BE2C (cell line): Measurements from ENCODE around the gene BCAP31.
"Not testable (repeated sequence)": the region's sequence is repeated elsewhere in the genome, so short reads cannot be mapped to it uniquely, and the experiment has no call there.

Experiments
- DNase-seq: peaks from one replicate; pipeline ENCODE4 v3.0.0-alpha.2; 2020
- H3K27me3 ChIP-seq: fragments of 250-450 bp; sonication (Bioruptor Pico); 2 replicates; pipeline ENCODE4 v1.5.1; 2020; ENCODE audit warnings: mild to moderate bottlenecking
- H3K36me3 ChIP-seq: fragments of 250-450 bp; sonication (Bioruptor Pico); 2 replicates; pipeline ENCODE4 v1.5.1; 2020; ENCODE audit warnings: mild to moderate bottlenecking
- H3K4me1 ChIP-seq: fragments of 250-450 bp; sonication (Bioruptor Pico); 2 replicates; pipeline ENCODE4 v1.5.1; 2020
- H3K4me3 ChIP-seq: 2 replicates; pipeline ENCODE4 v1.5.1; 2011; ENCODE audit warnings: low read depth, low read length
- H3K9me3 ChIP-seq: fragments of 250-450 bp; sonication (Bioruptor Pico); 2 replicates; pipeline ENCODE4 v1.5.1; 2020
- TF ChIP-seq, protein P1 (sequence below): IDR thresholded peaks from 2 replicates; pipeline ENCODE4 v1.5.1; 2012; ENCODE audit warnings: mild to moderate bottlenecking, low read depth, low read length

BCAP31 gene

DNA sequence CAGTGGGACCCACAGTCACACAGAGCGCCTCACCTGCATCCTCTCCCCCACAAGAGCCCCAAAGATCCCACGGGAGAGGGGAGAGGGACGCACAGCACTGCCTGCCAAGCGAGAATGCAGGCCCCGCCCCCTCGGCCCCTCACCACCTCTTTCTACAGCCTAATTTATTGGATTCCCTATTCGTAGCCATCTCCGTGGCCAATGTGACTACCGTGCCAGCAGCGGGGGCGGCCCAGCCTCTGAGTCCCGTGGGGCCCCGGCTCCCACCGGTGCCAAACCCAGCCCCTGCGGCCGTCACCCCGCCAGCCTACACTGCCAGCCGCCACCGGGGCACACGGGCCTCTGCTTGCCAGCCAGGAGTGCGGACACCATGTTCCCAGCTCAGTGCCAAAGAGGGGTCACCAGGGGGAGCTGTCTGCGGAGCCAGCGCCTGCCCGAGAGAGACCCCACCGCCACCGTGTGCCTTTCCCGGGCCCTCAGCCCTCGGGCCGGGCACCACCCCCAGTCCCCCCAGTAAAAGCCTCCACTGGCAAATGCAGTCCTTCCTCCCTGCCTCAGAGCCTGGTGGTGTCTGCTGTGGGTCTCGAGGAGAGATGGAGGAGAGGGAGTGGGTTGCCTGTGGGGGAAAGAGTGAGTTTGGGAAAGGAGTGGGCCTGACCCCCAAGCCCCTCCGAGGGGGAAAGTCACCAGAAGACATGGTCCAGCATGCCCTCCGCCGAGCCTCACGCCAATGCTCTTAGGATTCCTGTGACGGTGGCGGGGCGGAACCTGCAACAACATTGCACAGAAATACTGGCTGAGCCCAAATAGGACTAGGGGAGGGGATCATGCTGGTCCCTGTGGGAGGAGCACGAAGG is 20.3 kb upstream of the BCAP31 start:
- DNase-seq = peak; percentile 61

DNA sequence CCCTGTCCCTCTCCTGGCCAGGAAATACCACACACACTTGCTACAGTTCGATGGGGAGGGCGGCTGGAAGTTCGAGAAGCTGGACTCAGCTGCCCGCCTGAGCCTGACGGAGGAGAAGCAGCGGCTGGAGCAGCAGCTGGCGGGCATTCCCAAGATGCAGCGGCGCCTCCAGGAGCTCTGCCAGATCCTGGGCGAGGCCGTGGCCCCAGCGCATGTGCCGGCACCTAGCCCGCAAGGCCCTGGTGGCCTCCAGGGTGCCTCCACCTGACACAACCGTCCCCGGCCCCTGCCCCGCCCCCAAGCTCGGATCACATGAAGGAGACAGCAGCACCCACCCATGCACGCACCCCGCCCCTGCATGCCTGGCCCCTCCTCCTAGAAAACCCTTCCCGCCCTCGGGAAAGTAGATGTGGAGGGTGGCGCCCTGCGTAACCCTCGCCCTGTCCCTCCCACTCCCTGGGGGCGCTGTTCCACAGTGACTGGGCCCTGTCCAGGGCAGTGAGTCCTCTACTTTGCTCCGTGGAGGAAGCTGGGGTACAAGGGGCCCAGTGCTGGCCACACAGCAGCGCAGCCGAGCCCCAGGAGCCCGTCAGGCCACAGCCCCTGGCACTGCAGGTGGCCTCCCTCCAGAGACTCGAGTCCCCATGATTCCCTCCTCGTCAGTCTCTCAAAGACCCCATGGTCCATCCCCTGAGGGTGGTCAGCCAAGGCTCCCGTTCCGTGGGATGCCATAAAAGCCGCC is 19.5 kb upstream of the BCAP31 start:
- DNase-seq = peak; percentile 88
- H3K27me3 ChIP-seq, H3K36me3 ChIP-seq, H3K9me3 ChIP-seq: not testable (repeated sequence)
- Histone ChIP-seq H3K4me1 (peaks cover 13% of the 10 kb centered on the region), H3K4me3 (peak overlapping the region; percentile 52)
- TF ChIP-seq, protein P1, sequence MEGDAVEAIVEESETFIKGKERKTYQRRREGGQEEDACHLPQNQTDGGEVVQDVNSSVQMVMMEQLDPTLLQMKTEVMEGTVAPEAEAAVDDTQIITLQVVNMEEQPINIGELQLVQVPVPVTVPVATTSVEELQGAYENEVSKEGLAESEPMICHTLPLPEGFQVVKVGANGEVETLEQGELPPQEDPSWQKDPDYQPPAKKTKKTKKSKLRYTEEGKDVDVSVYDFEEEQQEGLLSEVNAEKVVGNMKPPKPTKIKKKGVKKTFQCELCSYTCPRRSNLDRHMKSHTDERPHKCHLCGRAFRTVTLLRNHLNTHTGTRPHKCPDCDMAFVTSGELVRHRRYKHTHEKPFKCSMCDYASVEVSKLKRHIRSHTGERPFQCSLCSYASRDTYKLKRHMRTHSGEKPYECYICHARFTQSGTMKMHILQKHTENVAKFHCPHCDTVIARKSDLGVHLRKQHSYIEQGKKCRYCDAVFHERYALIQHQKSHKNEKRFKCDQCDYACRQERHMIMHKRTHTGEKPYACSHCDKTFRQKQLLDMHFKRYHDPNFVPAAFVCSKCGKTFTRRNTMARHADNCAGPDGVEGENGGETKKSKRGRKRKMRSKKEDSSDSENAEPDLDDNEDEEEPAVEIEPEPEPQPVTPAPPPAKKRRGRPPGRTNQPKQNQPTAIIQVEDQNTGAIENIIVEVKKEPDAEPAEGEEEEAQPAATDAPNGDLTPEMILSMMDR = peak; percentile 30; the same call in 1 of the 2 replicates

More for the DNA sequence above, 20.3 kb upstream of the BCAP31 start:
- no peaks in the 10 kb centered on the region for H3K27me3 ChIP-seq
- TF ChIP-seq, protein P1 = peak; percentile 45
- no peaks in the 10 kb centered on the region for H3K36me3 ChIP-seq
- H3K9me3 ChIP-seq = no peaks in the 10 kb centered on the region
- peak overlapping the region; percentile 52 for H3K4me3 ChIP-seq
- H3K4me1 ChIP-seq = peaks cover 13% of the 10 kb centered on the region

DNA sequence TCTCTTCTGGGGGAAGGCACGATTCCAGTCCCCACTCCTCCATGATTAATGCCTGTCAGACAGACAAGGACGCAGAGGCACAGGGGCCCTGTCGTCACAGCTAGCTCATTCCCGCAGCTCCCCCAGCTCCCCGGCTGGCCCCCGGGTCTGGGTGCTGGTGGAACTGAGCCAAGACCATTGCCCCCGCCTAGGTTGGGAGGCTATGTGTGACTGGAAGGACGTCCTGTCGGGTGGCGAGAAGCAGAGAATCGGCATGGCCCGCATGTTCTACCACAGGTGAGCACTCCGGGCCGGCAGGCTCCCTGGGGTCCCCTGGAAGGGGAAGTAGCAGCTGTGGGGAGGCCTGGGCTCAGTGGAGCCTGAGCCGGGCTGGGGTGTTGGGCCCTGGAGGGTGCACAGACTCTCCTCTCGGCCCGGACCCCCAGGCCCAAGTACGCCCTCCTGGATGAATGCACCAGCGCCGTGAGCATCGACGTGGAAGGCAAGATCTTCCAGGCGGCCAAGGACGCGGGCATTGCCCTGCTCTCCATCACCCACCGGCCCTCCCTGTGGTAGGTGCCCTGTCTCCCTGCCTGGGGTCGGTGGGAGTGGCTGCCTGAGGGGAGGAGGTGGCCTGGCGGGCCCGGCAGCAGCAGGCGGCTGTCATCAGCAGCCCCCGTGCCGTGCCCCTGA is 18.7 kb upstream of the BCAP31 start:
- not testable (repeated sequence) for H3K4me3 ChIP-seq, H3K9me3 ChIP-seq, DNase-seq, H3K27me3 ChIP-seq, H3K36me3 ChIP-seq
- H3K4me1 ChIP-seq = peaks cover 13% of the 10 kb centered on the region

DNA sequence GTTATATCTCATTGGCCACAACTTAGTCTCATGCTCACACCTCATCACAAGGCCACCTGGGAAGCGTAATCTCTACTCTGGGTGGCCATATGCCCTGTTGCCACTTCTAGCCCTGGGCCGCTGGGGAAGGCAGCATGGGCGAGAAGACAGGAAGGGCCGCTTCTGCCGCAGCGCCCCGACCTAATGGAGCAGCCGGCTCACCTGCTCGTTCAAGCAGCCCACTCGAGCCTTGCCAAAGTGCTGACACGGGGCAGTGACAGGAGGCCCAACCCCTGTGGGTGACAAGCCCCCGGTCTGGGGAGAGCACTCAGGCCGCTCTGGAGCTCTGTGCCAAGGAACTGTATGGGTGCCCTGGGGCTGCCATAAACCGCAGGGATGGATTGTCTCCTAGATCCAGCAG is 17.9 kb upstream of the BCAP31 start:
- not testable (repeated sequence) for H3K9me3 ChIP-seq, DNase-seq, H3K27me3 ChIP-seq, H3K36me3 ChIP-seq, H3K4me3 ChIP-seq
- H3K4me1 ChIP-seq = peaks cover 13% of the 10 kb centered on the region

DNA sequence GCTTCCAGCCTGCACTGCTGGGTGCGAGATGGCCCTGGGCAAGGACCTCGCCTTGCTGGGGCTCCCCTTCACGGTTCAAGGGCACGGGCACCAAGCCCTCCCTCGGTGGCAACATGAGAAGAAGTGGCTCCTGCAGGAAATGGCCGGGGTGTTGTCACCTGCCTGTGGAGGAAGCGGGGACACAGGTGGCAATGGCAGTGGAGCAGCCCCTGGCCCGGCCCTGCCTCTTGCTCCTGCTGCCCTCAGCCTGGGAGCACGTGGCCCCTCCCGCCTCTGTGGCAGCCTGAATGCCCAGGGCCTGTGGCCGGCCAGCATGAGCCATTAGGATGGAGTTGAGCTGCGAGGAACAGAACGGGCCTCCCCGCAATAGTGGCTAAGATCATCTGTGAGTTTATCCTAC is 17.3 kb upstream of the BCAP31 start:
- H3K36me3 ChIP-seq = no peaks in the 10 kb centered on the region
- H3K4me1 ChIP-seq = peaks cover 19% of the 10 kb centered on the region
- no peaks in the 10 kb centered on the region for H3K9me3 ChIP-seq
- H3K27me3 ChIP-seq = no peaks in the 10 kb centered on the region
- no peak overlapping the region for H3K4me3 ChIP-seq
- no peak for DNase-seq
- TF ChIP-seq, protein P1 = no peak

DNA sequence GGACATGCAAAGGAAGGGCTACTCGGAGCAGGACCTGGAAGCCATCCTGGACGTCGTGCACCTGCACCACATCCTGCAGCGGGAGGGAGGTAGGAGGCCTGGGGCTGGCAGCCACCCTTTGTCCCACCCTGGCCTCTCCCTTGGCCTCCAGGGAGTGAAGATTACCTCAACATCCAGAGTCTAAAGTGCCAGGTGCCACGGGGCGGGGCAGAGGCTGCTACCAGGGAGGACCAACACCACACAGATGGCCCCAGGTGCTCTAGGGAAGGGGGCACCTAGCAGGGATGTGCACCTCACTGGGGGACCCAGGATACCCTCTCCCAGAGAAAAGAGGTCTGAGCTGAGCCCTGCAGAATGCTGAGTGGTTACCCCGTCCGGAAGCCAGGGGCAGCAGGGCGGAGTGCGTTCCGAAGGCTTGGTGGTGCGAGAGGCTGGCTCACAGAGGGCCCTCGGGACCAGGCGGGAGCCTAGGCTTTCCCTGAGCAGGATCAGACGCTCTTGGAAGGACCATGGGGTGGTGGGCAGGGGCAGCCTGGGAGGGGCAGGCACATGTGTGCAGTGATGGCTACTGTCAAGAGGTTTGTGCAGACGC is 16.5 kb upstream of the BCAP31 start:
- H3K27me3 ChIP-seq = no peaks in the 10 kb centered on the region
- TF ChIP-seq, protein P1 = no peak
- H3K9me3 ChIP-seq = no peaks in the 10 kb centered on the region
- no peaks in the 10 kb centered on the region for H3K36me3 ChIP-seq
- DNase-seq = no peak
- H3K4me3 ChIP-seq = no peak overlapping the region
- H3K4me1 ChIP-seq = peaks cover 21% of the 10 kb centered on the region
